IMR-90 (cell line): ENCODE measurements around the gene LARP1.

ENCODE experiments used
- CTCF ChIP-seq: conservative IDR thresholded peaks from 2 replicates; pipeline ENCODE4 v1.5.1; 2012; ENCODE audit warnings: mild to moderate bottlenecking, low read depth, low read length, improper control_type of control experiment
- FOS ChIP-seq: fragments of 150-350 bp; IDR thresholded peaks from 2 replicates; pipeline ENCODE4 v1.6.1; 2016; ENCODE audit warnings: low read depth, low read length
- MAFK ChIP-seq: IDR thresholded peaks from 2 replicates; pipeline ENCODE4 v1.6.1; 2012; ENCODE audit warnings: low read depth, low read length, improper control_type of control experiment
- MAZ ChIP-seq: IDR thresholded peaks from 2 replicates; pipeline ENCODE4 v1.6.1; 2012; ENCODE audit warnings: low read depth, mild to moderate bottlenecking, low read length, improper control_type of control experiment, moderate library complexity, borderline replicate concordance
- MXI1 ChIP-seq: IDR thresholded peaks from 2 replicates; pipeline ENCODE4 v1.6.1; 2012; ENCODE audit warnings: low read depth, mild to moderate bottlenecking, low read length, moderate library complexity, borderline replicate concordance
- POLR2A ChIP-seq: IDR thresholded peaks from 2 replicates; pipeline ENCODE4 v1.6.1; 2012; ENCODE audit warnings: mild to moderate bottlenecking, low read depth, low read length

GRCh38 chr5:154818471-154819116, 63.4 kb downstream of the LARP1 start:
- TF ChIP-seq CTCF = no peak
- no peak for TF ChIP-seq MXI1
- no peak for TF ChIP-seq POLR2A
- TF ChIP-seq MAZ = no peak
- no peak for TF ChIP-seq FOS
- TF ChIP-seq MAFK = no peak
